GM12891 (cell line): Measurements from ENCODE around the gene UBE2R2.

Source experiments
- PAX5 ChIP-seq: IDR thresholded peaks from 2 replicates; pipeline ENCODE4 v1.6.1; 2011; ENCODE audit warnings: low read length, moderate library complexity, mild to moderate bottlenecking; ENCODE audit not compliant: insufficient read depth, severe bottlenecking
- POLR2A ChIP-seq: IDR thresholded peaks from 2 replicates; pipeline ENCODE4 v1.6.1; 2011; ENCODE audit warnings: low read depth, low read length, control low read depth
- POLR2AphosphoS5 ChIP-seq: IDR thresholded peaks from 2 replicates; pipeline ENCODE4 v1.6.1; 2011; ENCODE audit warnings: low read depth, low read length, control low read depth
- TAF1 ChIP-seq: IDR thresholded peaks from 2 replicates; pipeline ENCODE4 v1.6.1; 2011; ENCODE audit warnings: low read depth, low read length, control low read depth

DNA sequence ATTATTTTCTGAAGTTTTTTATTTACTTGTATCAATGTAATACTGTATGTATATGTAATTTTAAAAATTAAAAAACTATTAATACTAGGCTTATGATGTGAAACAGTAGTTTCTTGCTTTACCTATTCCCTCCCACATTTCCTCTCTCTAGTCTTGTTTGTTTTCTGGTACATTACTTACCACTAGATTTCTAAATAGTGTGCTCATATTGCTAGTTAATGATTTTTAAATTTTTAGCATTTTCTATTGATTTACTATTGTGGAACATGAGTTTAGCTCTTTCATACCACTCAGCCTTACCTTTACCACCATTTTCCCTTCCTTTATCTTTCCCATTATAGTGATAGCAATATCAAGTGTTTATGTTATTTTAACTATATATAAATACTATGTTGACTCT is 39.3 kb downstream of the UBE2R2 start:
- TF ChIP-seq POLR2AphosphoS5: no peak
- no peak for TF ChIP-seq POLR2A
- no peak for TF ChIP-seq TAF1
- TF ChIP-seq PAX5: no peak
